HL-60 (cell line): ENCODE results near the gene CD34.

Experiments
- DNase-seq, 2 experiments: peaks; one replicate each; pipeline ENCODE4 v3.0.0-alpha.2; 2010 to 2020; ENCODE audit warnings: low read depth in 1 of 2, low spot score in 1 of 2
- H3K27ac ChIP-seq: fragments of 250-450 bp; sonication (Bioruptor Pico); replicated peaks from 2 replicates; pipeline ENCODE4 v1.5.1; 2020; ENCODE audit warnings: mild to moderate bottlenecking, moderate library complexity
- H3K27me3 ChIP-seq: fragments of 250-450 bp; sonication (Bioruptor Pico); 2 replicates; pipeline ENCODE4 v1.5.1; 2021; ENCODE audit warnings: mild to moderate bottlenecking, moderate library complexity; ENCODE audit not compliant: insufficient read depth, poor library complexity, severe bottlenecking
- H3K4me3 ChIP-seq: replicated peaks from 2 replicates; pipeline ENCODE4 v1.5.1; 2011; ENCODE audit warnings: mild to moderate bottlenecking, control low read depth, low read length; ENCODE audit not compliant: insufficient read depth
- CTCF ChIP-seq: IDR thresholded peaks from one replicate; pipeline ENCODE4 v1.5.1; 2011; ENCODE audit warnings: low read length, control low read depth, inconsistent platforms; ENCODE audit not compliant: insufficient read depth
- GABPA ChIP-seq: IDR thresholded peaks from 2 replicates; pipeline ENCODE4 v1.6.1; 2012; ENCODE audit warnings: low read depth
- POLR2AphosphoS5 ChIP-seq: IDR thresholded peaks from 2 replicates; pipeline ENCODE4 v1.6.1; 2012; ENCODE audit warnings: low read depth
- SPI1 ChIP-seq: IDR thresholded peaks from 2 replicates; pipeline ENCODE4 v1.6.1; 2012; ENCODE audit warnings: low read depth, mild to moderate bottlenecking, borderline replicate concordance
- TF ChIP-seq, protein P1 (sequence below): IDR thresholded peaks from 2 replicates; pipeline ENCODE4 v1.6.1; 2012; ENCODE audit warnings: low read depth; ENCODE audit not compliant: insufficient replicate concordance

Gene CD34

GRCh38 chr1:207833956-207834660 is 76.8 kb downstream of the CD34 start:
- no peak for DNase-seq
- Histone ChIP-seq H3K4me3 (no peak overlapping the region), H3K27me3 (no peaks in the 10 kb centered on the region), H3K27ac (0 out of 2 replicates have a peak overlapping the region, but pooled peaks have one; percentile 8)
- TF ChIP-seq SPI1 (no peak), CTCF (no peak), GABPA (no peak), POLR2AphosphoS5 (no peak)
- TF ChIP-seq, protein P1, sequence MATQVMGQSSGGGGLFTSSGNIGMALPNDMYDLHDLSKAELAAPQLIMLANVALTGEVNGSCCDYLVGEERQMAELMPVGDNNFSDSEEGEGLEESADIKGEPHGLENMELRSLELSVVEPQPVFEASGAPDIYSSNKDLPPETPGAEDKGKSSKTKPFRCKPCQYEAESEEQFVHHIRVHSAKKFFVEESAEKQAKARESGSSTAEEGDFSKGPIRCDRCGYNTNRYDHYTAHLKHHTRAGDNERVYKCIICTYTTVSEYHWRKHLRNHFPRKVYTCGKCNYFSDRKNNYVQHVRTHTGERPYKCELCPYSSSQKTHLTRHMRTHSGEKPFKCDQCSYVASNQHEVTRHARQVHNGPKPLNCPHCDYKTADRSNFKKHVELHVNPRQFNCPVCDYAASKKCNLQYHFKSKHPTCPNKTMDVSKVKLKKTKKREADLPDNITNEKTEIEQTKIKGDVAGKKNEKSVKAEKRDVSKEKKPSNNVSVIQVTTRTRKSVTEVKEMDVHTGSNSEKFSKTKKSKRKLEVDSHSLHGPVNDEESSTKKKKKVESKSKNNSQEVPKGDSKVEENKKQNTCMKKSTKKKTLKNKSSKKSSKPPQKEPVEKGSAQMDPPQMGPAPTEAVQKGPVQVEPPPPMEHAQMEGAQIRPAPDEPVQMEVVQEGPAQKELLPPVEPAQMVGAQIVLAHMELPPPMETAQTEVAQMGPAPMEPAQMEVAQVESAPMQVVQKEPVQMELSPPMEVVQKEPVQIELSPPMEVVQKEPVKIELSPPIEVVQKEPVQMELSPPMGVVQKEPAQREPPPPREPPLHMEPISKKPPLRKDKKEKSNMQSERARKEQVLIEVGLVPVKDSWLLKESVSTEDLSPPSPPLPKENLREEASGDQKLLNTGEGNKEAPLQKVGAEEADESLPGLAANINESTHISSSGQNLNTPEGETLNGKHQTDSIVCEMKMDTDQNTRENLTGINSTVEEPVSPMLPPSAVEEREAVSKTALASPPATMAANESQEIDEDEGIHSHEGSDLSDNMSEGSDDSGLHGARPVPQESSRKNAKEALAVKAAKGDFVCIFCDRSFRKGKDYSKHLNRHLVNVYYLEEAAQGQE, result no peak

- no peak for DNase-seq
- Histone ChIP-seq H3K27me3 (no peaks in the 10 kb centered on the region), H3K27ac (0 out of 2 replicates have a peak overlapping the region, but pooled peaks have one; percentile 8), H3K4me3 (no peak overlapping the region)
- TF ChIP-seq SPI1 (peak; percentile 53; the same call in 1 of the 2 replicates), POLR2AphosphoS5 (no peak)
Measured at GRCh38 chr1:207833381-207833780, 77.5 kb downstream of the CD34 start.

GRCh38 chr1:207832796-207833195 is 78.1 kb downstream of the CD34 start:
- Histone ChIP-seq H3K4me3 (no peak overlapping the region), H3K27me3 (no peaks in the 10 kb centered on the region), H3K27ac (no peak overlapping the region)
- DNase-seq, result no peak
- no peak for TF ChIP-seq CTCF
- no peak for TF ChIP-seq SPI1
- TF ChIP-seq GABPA, result no peak
- TF ChIP-seq POLR2AphosphoS5, result no peak
- TF ChIP-seq, protein P1, result no peak

GRCh38 chr1:207831517-207832327 is 79.2 kb downstream of the CD34 start:
- no peak for DNase-seq
- H3K4me3 ChIP-seq, result no peak overlapping the region
- TF ChIP-seq SPI1, result no peak
- TF ChIP-seq, protein P1, result no peak
- TF ChIP-seq CTCF, result no peak
- no peak for TF ChIP-seq POLR2AphosphoS5
- no peak for TF ChIP-seq GABPA
- no peaks in the 10 kb centered on the region for H3K27me3 ChIP-seq
- peak overlapping the region; percentile 10; the same call in 1 of the 2 replicates for H3K27ac ChIP-seq
